Tibial artery (tissue), 4 donors: Measurements from ENCODE around the gene MARCHF2.

Experiments
- DNase-seq, 2 donors: peaks; one replicate each; pipeline ENCODE4 v3.0.0-alpha.2; 2019
- H3K27ac ChIP-seq, 2 donors: fragments of 200-600 bp; sonication (generic) in 1 of 2; 1 replicate in 1 of 2; 2 replicates in 1 of 2; pipeline ENCODE4 v1.5.1; 2018 to 2019; ENCODE audit warnings: mild to moderate bottlenecking in 1 of 2
- H3K27me3 ChIP-seq, 2 donors: fragments of 200-600 bp; sonication (generic) in 1 of 2; one replicate each; pipeline versions ENCODE4 v1.5.1 to v1.6.0; 2016 to 2019
- H3K36me3 ChIP-seq, 3 donors: fragments of 200-600 bp; sonication (generic) in 2 of 3; one replicate each; pipeline ENCODE4 v1.5.1; 2016 to 2019; ENCODE audit warnings: mild to moderate bottlenecking in 2 of 3
- H3K4me1 ChIP-seq, 4 donors: fragments of 200-600 bp; sonication (generic) in 2 of 4; 1 replicate in 3 of 4; 2 replicates in 1 of 4; pipeline ENCODE4 v1.5.1; 2016 to 2019
- H3K4me3 ChIP-seq, 2 donors: fragments of 200-600 bp; sonication (generic) in 1 of 2; 1 replicate in 1 of 2; 2 replicates in 1 of 2; pipeline ENCODE4 v1.5.1; 2018 to 2019; ENCODE audit warnings: mild to moderate bottlenecking in 2 of 2
- H3K9me3 ChIP-seq, 3 donors: fragments of 200-600 bp; sonication (generic) in 1 of 3; one replicate each; pipeline ENCODE4 v1.5.1; 2016 to 2019
- intact Hi-C: fragments of 100-400 bp; cut with DNase I; formaldehyde crosslinking; loops from one replicate; pipeline ENCODE4 v1.15.0; 2023; ENCODE audit warnings: low total_unique reads
- TF ChIP-seq, protein P1 (sequence below), 2 experiments: fragments of 200-600 bp in 1 of 2; fragments of 450-650 bp in 1 of 2; IDR thresholded peaks; one replicate each; pipeline ENCODE4 v1.5.1; 2017 to 2019; ENCODE audit warnings: antibody characterized with exemption in 2 of 2, mild to moderate bottlenecking in 1 of 2, moderate library complexity in 1 of 2

The MARCHF2 gene

DNA sequence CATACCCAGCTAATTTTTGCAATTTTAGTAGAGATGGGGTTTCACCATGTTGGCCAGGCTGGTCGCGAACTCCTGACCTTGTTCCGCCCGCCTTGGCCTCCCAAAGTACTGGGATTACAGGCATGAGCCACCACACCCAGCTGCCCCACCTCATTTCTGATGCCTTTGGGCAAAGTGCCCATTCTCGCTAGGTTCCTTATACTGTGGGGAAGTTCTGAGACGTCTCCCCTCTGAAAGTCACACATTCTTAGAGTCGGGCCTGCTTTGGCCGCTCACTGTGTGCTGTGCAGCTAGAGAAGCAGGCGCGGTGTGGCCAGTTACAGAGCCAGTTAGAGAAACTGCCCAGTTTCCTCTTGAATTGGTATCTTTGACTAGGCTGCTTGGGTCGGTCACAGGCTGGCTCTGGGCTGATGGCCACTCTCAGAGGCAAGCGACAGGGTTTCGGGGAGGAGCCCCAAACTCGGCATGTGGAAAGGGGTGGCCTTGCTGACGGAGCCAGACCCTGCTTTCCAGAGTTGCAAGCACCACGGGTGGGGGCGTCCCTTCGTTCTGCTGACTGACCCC lies 71.3 kb downstream of the MARCHF2 start:
- H3K4me1 ChIP-seq = peaks cover 0 to 14% (median 2%) of the 10 kb centered on the region in 4 donors
- TF ChIP-seq, protein P1, sequence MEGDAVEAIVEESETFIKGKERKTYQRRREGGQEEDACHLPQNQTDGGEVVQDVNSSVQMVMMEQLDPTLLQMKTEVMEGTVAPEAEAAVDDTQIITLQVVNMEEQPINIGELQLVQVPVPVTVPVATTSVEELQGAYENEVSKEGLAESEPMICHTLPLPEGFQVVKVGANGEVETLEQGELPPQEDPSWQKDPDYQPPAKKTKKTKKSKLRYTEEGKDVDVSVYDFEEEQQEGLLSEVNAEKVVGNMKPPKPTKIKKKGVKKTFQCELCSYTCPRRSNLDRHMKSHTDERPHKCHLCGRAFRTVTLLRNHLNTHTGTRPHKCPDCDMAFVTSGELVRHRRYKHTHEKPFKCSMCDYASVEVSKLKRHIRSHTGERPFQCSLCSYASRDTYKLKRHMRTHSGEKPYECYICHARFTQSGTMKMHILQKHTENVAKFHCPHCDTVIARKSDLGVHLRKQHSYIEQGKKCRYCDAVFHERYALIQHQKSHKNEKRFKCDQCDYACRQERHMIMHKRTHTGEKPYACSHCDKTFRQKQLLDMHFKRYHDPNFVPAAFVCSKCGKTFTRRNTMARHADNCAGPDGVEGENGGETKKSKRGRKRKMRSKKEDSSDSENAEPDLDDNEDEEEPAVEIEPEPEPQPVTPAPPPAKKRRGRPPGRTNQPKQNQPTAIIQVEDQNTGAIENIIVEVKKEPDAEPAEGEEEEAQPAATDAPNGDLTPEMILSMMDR (IDR thresholded peaks at IDR 0.05) = no peak
- peaks cover 71 to 89% (median 71%) of the 10 kb centered on the region in 3 donors for H3K36me3 ChIP-seq
- H3K4me3 ChIP-seq = no peak overlapping the region
- no peak overlapping the region for H3K27ac ChIP-seq
- peak; percentile 78 to 79 for DNase-seq
- intact Hi-C loops = no loop called here
- no peaks in the 10 kb centered on the region for H3K27me3 ChIP-seq
- no peaks in the 10 kb centered on the region for H3K9me3 ChIP-seq

DNA sequence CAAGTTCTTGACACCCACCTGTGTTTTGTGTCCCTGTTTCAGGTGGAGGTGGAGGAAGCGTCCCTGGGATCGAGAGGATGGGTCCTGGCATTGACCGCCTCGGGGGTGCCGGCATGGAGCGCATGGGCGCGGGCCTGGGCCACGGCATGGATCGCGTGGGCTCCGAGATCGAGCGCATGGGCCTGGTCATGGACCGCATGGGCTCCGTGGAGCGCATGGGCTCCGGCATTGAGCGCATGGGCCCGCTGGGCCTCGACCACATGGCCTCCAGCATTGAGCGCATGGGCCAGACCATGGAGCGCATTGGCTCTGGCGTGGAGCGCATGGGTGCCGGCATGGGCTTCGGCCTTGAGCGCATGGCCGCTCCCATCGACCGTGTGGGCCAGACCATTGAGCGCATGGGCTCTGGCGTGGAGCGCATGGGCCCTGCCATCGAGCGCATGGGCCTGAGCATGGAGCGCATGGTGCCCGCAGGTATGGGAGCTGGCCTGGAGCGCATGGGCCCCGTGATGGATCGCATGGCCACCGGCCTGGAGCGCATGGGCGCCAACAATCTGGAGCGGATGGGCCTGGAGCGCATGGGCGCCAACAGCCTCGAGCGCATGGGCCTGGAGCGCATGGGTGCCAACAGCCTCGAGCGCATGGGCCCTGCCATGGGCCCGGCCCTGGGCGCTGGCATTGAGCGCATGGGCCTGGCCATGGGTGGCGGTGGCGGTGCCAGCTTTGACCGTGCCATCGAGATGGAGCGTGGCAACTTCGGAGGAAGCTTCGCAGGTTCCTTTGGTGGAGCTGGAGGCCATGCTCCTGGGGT lies 72.7 kb downstream of the MARCHF2 start:
- TF ChIP-seq, protein P1 (IDR thresholded peaks at IDR 0.05) = no peak
- H3K36me3 ChIP-seq = peaks cover 71 to 97% (median 75%) of the 10 kb centered on the region in 3 donors
- H3K4me3 ChIP-seq = no peak overlapping the region
- H3K4me1 ChIP-seq = peaks cover 0 to 9% (median 2%) of the 10 kb centered on the region in 4 donors
- no peaks in the 10 kb centered on the region for H3K9me3 ChIP-seq
- DNase-seq = no peak
- intact Hi-C loops = no loop called here
- no peak overlapping the region for H3K27ac ChIP-seq
- no peaks in the 10 kb centered on the region for H3K27me3 ChIP-seq

DNA sequence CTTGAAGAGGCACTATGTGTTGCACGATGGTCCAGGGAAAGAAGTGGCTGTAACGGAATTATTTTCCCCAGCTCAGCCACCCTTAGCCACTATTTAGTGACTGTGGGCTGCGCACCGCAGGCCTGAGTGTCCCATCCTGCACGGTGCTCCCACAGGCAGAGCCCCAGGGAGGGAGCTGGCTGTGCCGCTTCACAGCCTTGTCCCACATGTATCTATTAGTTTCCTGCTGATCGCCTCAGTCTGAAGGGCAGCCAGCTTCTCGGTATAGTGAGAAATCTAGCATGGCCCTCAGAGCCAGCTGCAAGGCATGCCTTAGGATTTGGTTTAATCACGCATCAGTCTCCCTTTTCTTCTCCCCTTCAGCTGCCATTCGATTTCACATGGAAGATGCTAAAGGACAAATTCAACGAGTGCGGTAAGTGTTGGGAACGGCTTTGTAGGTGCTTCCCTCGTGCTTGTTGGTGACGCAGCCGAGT lies 73.6 kb downstream of the MARCHF2 start:
- no peak for DNase-seq
- Histone ChIP-seq H3K4me1 (no peaks in the 10 kb centered on the region), H3K9me3 (no peaks in the 10 kb centered on the region), H3K27me3 (no peaks in the 10 kb centered on the region), H3K4me3 (no peak overlapping the region), H3K36me3 (peaks cover 71 to 97% (median 75%) of the 10 kb centered on the region in 3 donors), H3K27ac (no peak overlapping the region)
- intact Hi-C loops = no loop called here
- TF ChIP-seq, protein P1 (IDR thresholded peaks at IDR 0.05) = no peak

DNA sequence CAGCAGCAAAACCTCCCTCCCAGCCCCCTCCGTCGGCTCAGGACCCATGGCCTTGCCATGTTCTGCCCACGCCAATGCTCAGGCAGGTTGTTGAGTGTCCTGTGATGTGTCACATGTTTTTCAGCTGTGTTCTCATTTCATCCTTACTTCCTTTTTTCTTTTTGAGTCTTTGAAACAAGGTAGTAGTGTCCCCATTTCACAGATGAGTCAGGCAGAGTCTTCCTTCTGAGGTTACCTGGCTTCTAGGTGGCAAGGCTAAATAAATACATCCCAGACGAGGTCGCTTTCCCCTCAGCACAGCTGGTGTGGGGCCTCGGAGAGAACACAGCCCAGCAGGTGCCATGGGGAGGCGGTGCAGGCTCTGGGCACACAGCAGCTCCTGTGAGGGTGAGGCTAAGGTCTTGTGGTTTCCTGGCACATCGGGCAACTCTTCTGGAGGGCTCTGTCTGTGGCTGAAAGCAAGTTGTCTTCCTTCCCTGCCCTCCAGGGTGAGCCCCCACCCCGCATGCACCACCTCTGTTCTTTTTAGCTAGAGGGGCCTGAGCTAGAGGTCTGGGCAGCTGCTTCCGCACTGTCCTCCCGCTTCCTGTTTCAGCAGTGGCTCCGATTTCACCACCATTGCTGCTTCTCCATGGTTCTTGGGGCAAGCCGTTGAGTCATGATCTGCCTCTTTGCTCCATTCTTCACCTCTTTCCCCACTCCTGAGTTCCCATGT lies 74.2 kb downstream of the MARCHF2 start:
- TF ChIP-seq, protein P1 (IDR thresholded peaks at IDR 0.05) = no peak
- intact Hi-C loops = no loop called here
- no peaks in the 10 kb centered on the region for H3K9me3 ChIP-seq
- no peak overlapping the region for H3K27ac ChIP-seq
- DNase-seq = peak in 1 of 2 donors; percentile 49
- H3K27me3 ChIP-seq = no peaks in the 10 kb centered on the region
- H3K4me1 ChIP-seq = no peaks in the 10 kb centered on the region
- H3K36me3 ChIP-seq = peaks cover 68 to 93% (median 74%) of the 10 kb centered on the region in 3 donors
- H3K4me3 ChIP-seq = no peak overlapping the region

DNA sequence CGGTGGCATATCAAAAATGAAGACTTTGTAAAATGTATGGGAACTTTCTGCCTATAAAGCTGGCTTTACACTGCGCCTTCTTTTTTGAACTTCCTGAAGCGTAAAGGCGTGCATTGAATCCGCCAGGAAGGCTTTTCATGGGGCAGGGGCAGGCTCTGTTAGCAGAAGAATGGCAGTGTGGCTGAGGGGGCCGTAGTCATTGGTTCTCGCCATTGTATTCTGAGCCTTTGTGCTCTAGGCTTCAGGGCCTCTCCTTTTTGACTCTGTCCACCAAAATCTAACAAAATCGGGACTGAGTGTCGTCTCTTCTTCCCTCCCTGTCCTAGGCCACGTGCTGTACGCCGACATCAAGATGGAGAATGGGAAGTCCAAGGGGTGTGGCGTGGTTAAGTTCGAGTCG lies 75.3 kb downstream of the MARCHF2 start:
- intact Hi-C loops = no loop called here
- Histone ChIP-seq H3K4me3 (no peak overlapping the region), H3K9me3 (no peaks in the 10 kb centered on the region), H3K36me3 (peaks cover 57 to 82% (median 64%) of the 10 kb centered on the region in 3 donors), H3K27me3 (no peaks in the 10 kb centered on the region), H3K4me1 (no peaks in the 10 kb centered on the region), H3K27ac (no peak overlapping the region)
- TF ChIP-seq, protein P1 (IDR thresholded peaks at IDR 0.05) = no peak
- DNase-seq = no peak
